Naive B cell (primary cell): Measurements from ENCODE around the gene CHD1. TPM values are rescaled to one million over a fixed set of nuclear protein-coding genes. Genes with fewer than 3 reads are reported as not detected.

Experiments
- ATAC-seq, 2 donors: fragments of 150-1000 bp; cut with Tn5 transposase; 2 replicates each; pipeline ENCODE4 v1.10.0; 2021; ENCODE audit warnings: low read depth in 2 of 2, mild to moderate bottlenecking in 2 of 2, moderate library complexity in 2 of 2
- DNase-seq: peaks from one replicate; pipeline ENCODE4 v3.0.0; 2022
- H3K27ac Mint-ChIP-seq, 6 donors: one replicate each; pipeline ENCODE4 v1.8.0; 2020 to 2022; ENCODE audit warnings: mild to moderate bottlenecking in 6 of 6, mixed read lengths in 6 of 6, moderate library complexity in 5 of 6, inconsistent platforms in 2 of 6
- H3K27me3 Mint-ChIP-seq, 3 donors: one replicate each; pipeline ENCODE4 v1.8.0; 2021 to 2022; ENCODE audit warnings: mixed read lengths in 3 of 3, mild to moderate bottlenecking in 1 of 3
- H3K36me3 Mint-ChIP-seq, 2 donors: one replicate each; pipeline ENCODE4 v1.8.0; 2020 to 2022; ENCODE audit warnings: mixed read lengths in 2 of 2, inconsistent platforms in 1 of 2, mild to moderate bottlenecking in 1 of 2
- H3K4me1 Mint-ChIP-seq, 3 donors: one replicate each; pipeline ENCODE4 v1.8.0; 2020 to 2022; ENCODE audit warnings: mixed read lengths in 3 of 3, inconsistent platforms in 1 of 3, mild to moderate bottlenecking in 1 of 3, moderate library complexity in 1 of 3
- H3K4me3 Mint-ChIP-seq, 8 donors: one replicate each; pipeline ENCODE4 v1.8.0; 2020 to 2022; ENCODE audit warnings: mild to moderate bottlenecking in 8 of 8, mixed read lengths in 8 of 8, moderate library complexity in 8 of 8, inconsistent platforms in 2 of 8
- H3K9me3 Mint-ChIP-seq, 7 donors: one replicate each; pipeline ENCODE4 v1.8.0; 2020 to 2022; ENCODE audit warnings: mixed read lengths in 7 of 7, mild to moderate bottlenecking in 5 of 7, inconsistent platforms in 2 of 7, moderate library complexity in 1 of 7
- polyA plus RNA-seq, 6 donors: library from polyadenylated mRNA; unstranded; fragments of 300-500 nt; fragmentation: Illumina TruSeq; gene quantifications; one replicate each; pipeline ENCODE4 v1.2.3, GENCODE V29; 2021; ENCODE audit warnings: low read depth in 6 of 6

Gene CHD1
- polyA plus RNA-seq, 6 donors from 2014 or later = 4.1 to 12.2 (median 10.9) TPM

- Mint-ChIP-seq H3K4me3 (no peak overlapping the region), H3K27me3 (peaks cover 0 to 2% (median 0%) of the 10 kb centered on the region in 3 donors), H3K27ac (no peak overlapping the region), H3K9me3 (peaks cover 0 to 13% (median 6%) of the 10 kb centered on the region in 7 donors), H3K4me1 (peaks cover 0 to under 1% (median 0%) of the 10 kb centered on the region in 3 donors), H3K36me3 (no peaks in the 10 kb centered on the region)
- ATAC-seq = no peak
- no peak for DNase-seq
Observed at GRCh38 chr5:98844865-98845264, 83.9 kb downstream of the CHD1 start.

- Mint-ChIP-seq H3K4me1 (peaks cover 0 to 3% (median 0%) of the 10 kb centered on the region in 3 donors), H3K27me3 (peaks cover 0 to 4% (median 0%) of the 10 kb centered on the region in 3 donors), H3K36me3 (no peaks in the 10 kb centered on the region), H3K4me3 (no peak overlapping the region), H3K27ac (no peak overlapping the region), H3K9me3 (peaks cover 0 to 13% (median 6%) of the 10 kb centered on the region in 7 donors)
- ATAC-seq (no peak), DNase-seq (no peak)
Observed at GRCh38 chr5:98843481-98843880, 85.3 kb downstream of the CHD1 start.

GRCh38 chr5:98840946-98841345, 87.9 kb downstream of the CHD1 start:
- Mint-ChIP-seq H3K36me3 (no peaks in the 10 kb centered on the region), H3K27ac (no peak overlapping the region), H3K27me3 (peaks cover 0 to 4% (median 0%) of the 10 kb centered on the region in 3 donors), H3K4me3 (no peak overlapping the region), H3K4me1 (peaks cover 0 to 3% (median 0%) of the 10 kb centered on the region in 3 donors), H3K9me3 (peaks cover 0 to 13% (median 6%) of the 10 kb centered on the region in 7 donors)
- ATAC-seq (no peak), DNase-seq (no peak)

- peaks cover 0 to 4% (median 0%) of the 10 kb centered on the region in 3 donors for H3K27me3 Mint-ChIP-seq
- no peak for DNase-seq
- ATAC-seq = peak in 1 of 2 donors; percentile 48
- H3K27ac Mint-ChIP-seq = peak overlapping the region in 1 of 6 donors; percentile 13
- H3K9me3 Mint-ChIP-seq = peaks cover 0 to 8% (median 6%) of the 10 kb centered on the region in 7 donors
- peaks cover 0 to 3% (median 0%) of the 10 kb centered on the region in 3 donors for H3K4me1 Mint-ChIP-seq
- H3K4me3 Mint-ChIP-seq = peak overlapping the region in 5 of 8 donors; percentile 40 to 75 (median 56)
- no peaks in the 10 kb centered on the region for H3K36me3 Mint-ChIP-seq
Observed at GRCh38 chr5:98839469-98840383, 89.1 kb downstream of the CHD1 start.

GRCh38 chr5:98836175-98836574, 92.6 kb downstream of the CHD1 start:
- no peak overlapping the region for H3K4me3 Mint-ChIP-seq
- H3K9me3 Mint-ChIP-seq = no peaks in the 10 kb centered on the region
- peaks cover 0 to 4% (median 0%) of the 10 kb centered on the region in 3 donors for H3K27me3 Mint-ChIP-seq
- peaks cover 0 to 3% (median 0%) of the 10 kb centered on the region in 3 donors for H3K4me1 Mint-ChIP-seq
- ATAC-seq = no peak
- no peak overlapping the region for H3K27ac Mint-ChIP-seq
- no peak for DNase-seq
- no peaks in the 10 kb centered on the region for H3K36me3 Mint-ChIP-seq

- DNase-seq = no peak
- no peak overlapping the region for H3K27ac Mint-ChIP-seq
- H3K27me3 Mint-ChIP-seq = no peaks in the 10 kb centered on the region
- no peak for ATAC-seq
- no peak overlapping the region for H3K4me3 Mint-ChIP-seq
- H3K4me1 Mint-ChIP-seq = no peaks in the 10 kb centered on the region
- H3K36me3 Mint-ChIP-seq = no peaks in the 10 kb centered on the region
- H3K9me3 Mint-ChIP-seq = no peaks in the 10 kb centered on the region
Observed at GRCh38 chr5:98827588-98828284, 101.1 kb downstream of the CHD1 start.

- H3K4me3 Mint-ChIP-seq = no peak overlapping the region
- peaks cover 0 to 5% of the 10 kb centered on the region in 2 donors for H3K36me3 Mint-ChIP-seq
- peaks cover 0 to 1% (median 0%) of the 10 kb centered on the region in 7 donors for H3K9me3 Mint-ChIP-seq
- H3K4me1 Mint-ChIP-seq = no peaks in the 10 kb centered on the region
- no peaks in the 10 kb centered on the region for H3K27me3 Mint-ChIP-seq
- ATAC-seq (no peak), DNase-seq (no peak)
- no peak overlapping the region for H3K27ac Mint-ChIP-seq
Observed at GRCh38 chr5:98827161-98827560, 101.6 kb downstream of the CHD1 start.

- H3K4me3 Mint-ChIP-seq = no peak overlapping the region
- no peaks in the 10 kb centered on the region for H3K4me1 Mint-ChIP-seq
- peaks cover 6 to 8% of the 10 kb centered on the region in 2 donors for H3K36me3 Mint-ChIP-seq
- peak overlapping the region in 2 of 6 donors; percentile 26 to 73 for H3K27ac Mint-ChIP-seq
- ATAC-seq (no peak), DNase-seq (no peak)
- no peaks in the 10 kb centered on the region for H3K27me3 Mint-ChIP-seq
- peaks cover 0 to 12% (median 7%) of the 10 kb centered on the region in 7 donors for H3K9me3 Mint-ChIP-seq
Observed at GRCh38 chr5:98825582-98826375, 103.0 kb downstream of the CHD1 start.

GRCh38 chr5:98816582-98817222, 112.1 kb downstream of the CHD1 start:
- no peak overlapping the region for H3K27ac Mint-ChIP-seq
- H3K36me3 Mint-ChIP-seq = peaks cover 6 to 17% of the 10 kb centered on the region in 2 donors
- no peak overlapping the region for H3K4me3 Mint-ChIP-seq
- H3K27me3 Mint-ChIP-seq = peaks cover 0 to 4% (median 0%) of the 10 kb centered on the region in 3 donors
- H3K9me3 Mint-ChIP-seq = peaks cover 0 to 23% (median 7%) of the 10 kb centered on the region in 7 donors
- no peaks in the 10 kb centered on the region for H3K4me1 Mint-ChIP-seq
- DNase-seq = no peak
- no peak for ATAC-seq

GRCh38 chr5:98813755-98814154, 115.1 kb downstream of the CHD1 start:
- H3K27me3 Mint-ChIP-seq = peaks cover 0 to 4% (median 0%) of the 10 kb centered on the region in 3 donors
- ATAC-seq (no peak), DNase-seq (no peak)
- no peak overlapping the region for H3K4me3 Mint-ChIP-seq
- H3K4me1 Mint-ChIP-seq = no peaks in the 10 kb centered on the region
- peaks cover 5 to 9% of the 10 kb centered on the region in 2 donors for H3K36me3 Mint-ChIP-seq
- H3K9me3 Mint-ChIP-seq = peaks cover 0 to 3% (median 3%) of the 10 kb centered on the region in 7 donors
- no peak overlapping the region for H3K27ac Mint-ChIP-seq

GRCh38 chr5:98810206-98810605, 118.6 kb downstream of the CHD1 start:
- peak overlapping the region in 1 of 6 donors; percentile 8 for H3K27ac Mint-ChIP-seq
- no peaks in the 10 kb centered on the region for H3K4me1 Mint-ChIP-seq
- no peak overlapping the region for H3K4me3 Mint-ChIP-seq
- peaks cover 6 to 34% (median 24%) of the 10 kb centered on the region in 7 donors for H3K9me3 Mint-ChIP-seq
- peaks cover 16 to 28% of the 10 kb centered on the region in 2 donors for H3K36me3 Mint-ChIP-seq
- DNase-seq (no peak), ATAC-seq (no peak)
- H3K27me3 Mint-ChIP-seq = no peaks in the 10 kb centered on the region

- ATAC-seq (no peak), DNase-seq (no peak)
- no peaks in the 10 kb centered on the region for H3K27me3 Mint-ChIP-seq
- peaks cover 19 to 28% of the 10 kb centered on the region in 2 donors for H3K36me3 Mint-ChIP-seq
- H3K4me1 Mint-ChIP-seq = no peaks in the 10 kb centered on the region
- peaks cover 6 to 38% (median 31%) of the 10 kb centered on the region in 7 donors for H3K9me3 Mint-ChIP-seq
- no peak overlapping the region for H3K27ac Mint-ChIP-seq
- no peak overlapping the region for H3K4me3 Mint-ChIP-seq
Observed at GRCh38 chr5:98807806-98808205, 121.0 kb downstream of the CHD1 start.
